ENCODE data around the gene GNPAT. TPM values are rescaled to one million over a fixed set of nuclear protein-coding genes. Genes with fewer than 3 reads are reported as not detected.

Gene GNPAT
- total and polyA plus RNA-seq, 10 of the 15 experiments (the other 5 are each of a cell fraction or from before 2014, with no cell fraction given) = 24.0 to 70.6 (median 47.2) TPM

DNA sequence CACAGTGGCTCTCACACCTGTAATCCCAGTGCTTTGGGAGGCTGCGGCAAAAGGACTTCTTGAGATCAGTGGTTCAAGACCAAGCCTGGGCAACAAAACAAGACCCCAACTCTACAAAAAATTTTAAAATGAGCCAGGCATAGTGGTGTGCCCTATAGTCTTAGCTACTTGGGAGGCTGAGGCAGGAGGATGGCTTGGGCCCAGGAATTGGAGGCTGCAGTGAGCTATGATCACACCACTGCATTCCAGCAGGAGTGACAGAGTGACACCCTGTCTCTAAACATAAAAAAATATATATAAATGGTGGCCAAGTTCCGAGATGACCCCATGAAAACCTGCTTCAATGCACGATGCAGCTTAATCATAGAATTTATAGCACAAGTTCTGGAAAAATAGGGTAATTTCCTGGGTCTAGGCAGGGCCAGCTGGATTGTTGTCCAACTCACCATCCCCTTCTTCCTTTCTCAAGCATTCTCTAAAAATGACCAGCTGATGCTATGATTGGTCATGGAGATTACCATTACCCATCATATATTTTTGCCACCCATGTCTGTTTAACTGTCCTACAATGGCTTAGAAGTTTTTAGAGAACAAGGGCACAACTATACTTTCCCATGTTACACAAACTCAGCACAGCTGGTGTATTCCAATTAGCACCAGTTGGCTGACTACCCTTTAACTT, 5.3 kb upstream of the GNPAT start:
- no TSS peak for BruUV-seq (replicated peaks)
- peaks cover 19% of the 10 kb centered on the region for H3K79me2 ChIP-seq (ENCODE audit: control insufficient read depth, insufficient read depth, low read length)

More for the DNA sequence above, 5.3 kb upstream of the GNPAT start:
- Histone ChIP-seq H2AFZ (ENCODE audit: control insufficient read depth, low read depth, low read length) (no peak overlapping the region), H3K4me1 (ENCODE audit: control insufficient read depth, insufficient read depth, low read length) (peaks cover 7% of the 10 kb centered on the region), H3K9ac (ENCODE audit: control insufficient read depth, insufficient read depth, low read length) (no peak overlapping the region), H3K9me3 (replicated peaks; ENCODE audit: control insufficient read depth, insufficient read depth, low read length) (no peaks in the 10 kb centered on the region), H3K27ac (ENCODE audit: control insufficient read depth, insufficient read depth) (no peak overlapping the region), H3K36me3 (ENCODE audit: control insufficient read depth in 2 of 2, insufficient read depth in 2 of 2, low read length in 1 of 2) (peaks cover 2 to 17% of the 10 kb centered on the region in 2 experiments; a peak in 2 of 4 replicates), H4K20me1 (ENCODE audit: control insufficient read depth, insufficient read depth) (no peaks in the 10 kb centered on the region), H3K4me2 (ENCODE audit: control insufficient read depth, insufficient read depth) (no peak overlapping the region), H3K4me3 (no peak overlapping the region), H3K27me3 (replicated peaks in 1 of 2; ENCODE audit: control insufficient read depth in 2 of 2, insufficient read depth in 2 of 2, low read length in 1 of 2) (no peaks in the 10 kb centered on the region)
- 98% methylated on average over 3 of the region's 3 CpGs for WGBS (ENCODE audit: insufficient coverage, insufficient replicate concordance, low lambda C conversion rate, missing lambda C conversion rate)
- DNase-seq (ENCODE audit: low read depth, low spot score) (no peak), ATAC-seq (no peak), FAIRE-seq (no peak)
- RAD21 ChIA-PET (ENCODE audit: unreplicated experiment) = interaction anchor here (0.6 kb wide), 1 partner anchor 23 kb away, joined by 3 read pairs; no protein-coding TSS in a partner anchor
- TF ChIP-seq MYC (IDR thresholded peaks at IDR 0.05; ENCODE audit: insufficient read depth, insufficient read length, insufficient replicate concordance, low read length, severe bottlenecking) = no peak
- TF ChIP-seq SIN3A (IDR thresholded peaks at IDR 0.05; ENCODE audit: low read depth, low read length) = no peak
- no peak for TF ChIP-seq BRCA1 (IDR thresholded peaks at IDR 0.05; ENCODE audit: low read depth, low read length)
- TF ChIP-seq RB1 (IDR thresholded peaks at IDR 0.05; ENCODE audit: borderline replicate concordance) = no peak
- TF ChIP-seq, protein P1, sequence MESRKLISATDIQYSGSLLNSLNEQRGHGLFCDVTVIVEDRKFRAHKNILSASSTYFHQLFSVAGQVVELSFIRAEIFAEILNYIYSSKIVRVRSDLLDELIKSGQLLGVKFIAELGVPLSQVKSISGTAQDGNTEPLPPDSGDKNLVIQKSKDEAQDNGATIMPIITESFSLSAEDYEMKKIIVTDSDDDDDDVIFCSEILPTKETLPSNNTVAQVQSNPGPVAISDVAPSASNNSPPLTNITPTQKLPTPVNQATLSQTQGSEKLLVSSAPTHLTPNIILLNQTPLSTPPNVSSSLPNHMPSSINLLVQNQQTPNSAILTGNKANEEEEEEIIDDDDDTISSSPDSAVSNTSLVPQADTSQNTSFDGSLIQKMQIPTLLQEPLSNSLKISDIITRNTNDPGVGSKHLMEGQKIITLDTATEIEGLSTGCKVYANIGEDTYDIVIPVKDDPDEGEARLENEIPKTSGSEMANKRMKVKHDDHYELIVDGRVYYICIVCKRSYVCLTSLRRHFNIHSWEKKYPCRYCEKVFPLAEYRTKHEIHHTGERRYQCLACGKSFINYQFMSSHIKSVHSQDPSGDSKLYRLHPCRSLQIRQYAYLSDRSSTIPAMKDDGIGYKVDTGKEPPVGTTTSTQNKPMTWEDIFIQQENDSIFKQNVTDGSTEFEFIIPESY (IDR thresholded peaks at IDR 0.05) = no peak
- no peak for TF ChIP-seq SREBF2 (IDR thresholded peaks at IDR 0.05; ENCODE audit: low read length)
- TF ChIP-seq, protein P2, sequence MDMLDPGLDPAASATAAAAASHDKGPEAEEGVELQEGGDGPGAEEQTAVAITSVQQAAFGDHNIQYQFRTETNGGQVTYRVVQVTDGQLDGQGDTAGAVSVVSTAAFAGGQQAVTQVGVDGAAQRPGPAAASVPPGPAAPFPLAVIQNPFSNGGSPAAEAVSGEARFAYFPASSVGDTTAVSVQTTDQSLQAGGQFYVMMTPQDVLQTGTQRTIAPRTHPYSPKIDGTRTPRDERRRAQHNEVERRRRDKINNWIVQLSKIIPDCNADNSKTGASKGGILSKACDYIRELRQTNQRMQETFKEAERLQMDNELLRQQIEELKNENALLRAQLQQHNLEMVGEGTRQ (IDR thresholded peaks at IDR 0.05; ENCODE audit: borderline replicate concordance, low read depth, low read length) = no peak
- TF ChIP-seq MTA3 (IDR thresholded peaks at IDR 0.05; ENCODE audit: borderline replicate concordance, low read length) = no peak
- no peak for TF ChIP-seq SMAD5 (IDR thresholded peaks at IDR 0.05; ENCODE audit: low read depth)
- TF ChIP-seq, protein P3, sequence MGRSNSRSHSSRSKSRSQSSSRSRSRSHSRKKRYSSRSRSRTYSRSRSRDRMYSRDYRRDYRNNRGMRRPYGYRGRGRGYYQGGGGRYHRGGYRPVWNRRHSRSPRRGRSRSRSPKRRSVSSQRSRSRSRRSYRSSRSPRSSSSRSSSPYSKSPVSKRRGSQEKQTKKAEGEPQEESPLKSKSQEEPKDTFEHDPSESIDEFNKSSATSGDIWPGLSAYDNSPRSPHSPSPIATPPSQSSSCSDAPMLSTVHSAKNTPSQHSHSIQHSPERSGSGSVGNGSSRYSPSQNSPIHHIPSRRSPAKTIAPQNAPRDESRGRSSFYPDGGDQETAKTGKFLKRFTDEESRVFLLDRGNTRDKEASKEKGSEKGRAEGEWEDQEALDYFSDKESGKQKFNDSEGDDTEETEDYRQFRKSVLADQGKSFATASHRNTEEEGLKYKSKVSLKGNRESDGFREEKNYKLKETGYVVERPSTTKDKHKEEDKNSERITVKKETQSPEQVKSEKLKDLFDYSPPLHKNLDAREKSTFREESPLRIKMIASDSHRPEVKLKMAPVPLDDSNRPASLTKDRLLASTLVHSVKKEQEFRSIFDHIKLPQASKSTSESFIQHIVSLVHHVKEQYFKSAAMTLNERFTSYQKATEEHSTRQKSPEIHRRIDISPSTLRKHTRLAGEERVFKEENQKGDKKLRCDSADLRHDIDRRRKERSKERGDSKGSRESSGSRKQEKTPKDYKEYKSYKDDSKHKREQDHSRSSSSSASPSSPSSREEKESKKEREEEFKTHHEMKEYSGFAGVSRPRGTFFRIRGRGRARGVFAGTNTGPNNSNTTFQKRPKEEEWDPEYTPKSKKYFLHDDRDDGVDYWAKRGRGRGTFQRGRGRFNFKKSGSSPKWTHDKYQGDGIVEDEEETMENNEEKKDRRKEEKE (IDR thresholded peaks at IDR 0.05) = no peak
- no peak for TF ChIP-seq CHD1 (IDR thresholded peaks at IDR 0.05; ENCODE audit: low read depth, low read length)
- no peak for TF ChIP-seq RCOR1 (conservative IDR thresholded peaks at IDR 0.05; ENCODE audit: low read depth, low read length)
- no peak for TF ChIP-seq RAD21 (IDR thresholded peaks at IDR 0.05; ENCODE audit: insufficient read depth, low read depth, low read length)
- TF ChIP-seq ZNF207 (IDR thresholded peaks at IDR 0.05; ENCODE audit: borderline replicate concordance) = no peak
- no peak for TF ChIP-seq BHLHE40 (IDR thresholded peaks at IDR 0.05; ENCODE audit: borderline replicate concordance in 1 of 2, low read depth in 2 of 2, low read length in 1 of 2)
- TF ChIP-seq SMAD1 (IDR thresholded peaks at IDR 0.05; ENCODE audit: low read depth, partially characterized antibody) = no peak
- TF ChIP-seq FOXK2 (IDR thresholded peaks at IDR 0.05) = no peak
- no peak for TF ChIP-seq RELA (IDR thresholded peaks at IDR 0.05; ENCODE audit: borderline replicate concordance, partially characterized antibody)
- CTCF ChIA-PET = no interaction called here
- POLR2A ChIA-PET = no interaction called here
- in situ Hi-C loops (cut with MboI) (no loop called here), intact Hi-C loops (cut with micrococcal nuclease; ENCODE audit: unreplicated experiment) (no loop called here)
- SMC1A ChIA-PET (ENCODE audit: uncharacterized antibody, unreplicated experiment) = no interaction called here

All from GM12878 (cell line).